Muscle of leg (tissue), 11 donors: ENCODE results near the gene BMPR1A. TPM values are rescaled to one million over a fixed set of nuclear protein-coding genes. Genes with fewer than 3 reads are reported as not detected.
A peak's percentile ranks its signal among the peaks of the same experiment; 100 is the strongest.
"Not testable (repeated sequence)": the region's sequence is repeated elsewhere in the genome, so short reads cannot be mapped to it uniquely, and the experiment has no call there.

Experiments used
- DNase-seq: peaks from one replicate; pipeline ENCODE4 v3.0.0; 2013
- H3K27ac ChIP-seq: one replicate; pipeline ENCODE4 v1.5.1; 2013; ENCODE audit warnings: mild to moderate bottlenecking, low read length, control low read depth
- H3K27me3 ChIP-seq: one replicate; pipeline ENCODE4 v1.6.1; 2013; ENCODE audit warnings: low read length; ENCODE audit not compliant: control insufficient read depth, insufficient read depth
- H3K36me3 ChIP-seq: one replicate; pipeline ENCODE4 v1.6.1; 2013; ENCODE audit warnings: low read length; ENCODE audit not compliant: control insufficient read depth, insufficient read depth
- H3K4me1 ChIP-seq: one replicate; pipeline ENCODE4 v1.6.1; 2013; ENCODE audit warnings: low read length; ENCODE audit not compliant: control insufficient read depth, insufficient read depth
- H3K4me3 ChIP-seq: one replicate; pipeline ENCODE4 v1.5.1; 2013; ENCODE audit warnings: low read length, control low read depth
- H3K9me3 ChIP-seq: replicated peaks from 2 replicates; pipeline ENCODE4 v1.6.1; 2013; ENCODE audit warnings: low read depth, low read length; ENCODE audit not compliant: control insufficient read depth
- WGBS: methylation state at CpG from one replicate; pipeline ENCODE4 v1.1.5; 2013; ENCODE audit warnings: missing lambda C conversion rate; ENCODE audit not compliant: insufficient coverage; 5-methylcytosine and 5-hydroxymethylcytosine counted together
- polyA plus RNA-seq, 8 donors: library from polyadenylated mRNA; unstranded; fragments of 120-200 nt; gene quantifications; one replicate each; pipeline versions ENCODE4 v1.2.1 to v1.2.3, GENCODE V29; 2013; ENCODE audit warnings: inconsistent platforms in 1 of 8, low replicate concordance in 1 of 8; ENCODE audit not compliant: insufficient read length in 8 of 8, insufficient read depth in 1 of 8
- total RNA-seq: library from RNA; stranded (reverse); fragments of 120-200 nt; gene quantifications from one replicate; pipeline ENCODE4 v1.2.4, GENCODE V29; 2013

BMPR1A gene
- total and polyA plus RNA-seq, 9 donors = 32.6 to 61.4 (median 46.6) TPM

- Histone ChIP-seq H3K4me3 (no peak overlapping the region), H3K27ac (no peak overlapping the region), H3K9me3 (no peaks in the 10 kb centered on the region), H3K4me1 (peaks cover 6% of the 10 kb centered on the region), H3K36me3 (peaks cover 7% of the 10 kb centered on the region), H3K27me3 (no peaks in the 10 kb centered on the region)
- no CpG with 5 or more reads among the region's 4 CpGs for WGBS
- DNase-seq = no peak
These were observed 92.9 kb downstream of the BMPR1A start for GRCh38 chr10:86849181-86849894.

- Histone ChIP-seq H3K27me3 (no peaks in the 10 kb centered on the region), H3K27ac (no peak overlapping the region), H3K4me1 (peaks cover 6% of the 10 kb centered on the region), H3K36me3 (peaks cover under 1% of the 10 kb centered on the region), H3K4me3 (no peak overlapping the region), H3K9me3 (no peaks in the 10 kb centered on the region)
- WGBS = 100% methylated on average over 1 of the region's 1 CpG
- no peak for DNase-seq
These were observed 94.1 kb downstream of the BMPR1A start for GRCh38 chr10:86850481-86850880.

GRCh38 chr10:86851328-86852207 is 95.1 kb downstream of the BMPR1A start:
- peaks cover 6% of the 10 kb centered on the region for H3K4me1 ChIP-seq
- no peaks in the 10 kb centered on the region for H3K9me3 ChIP-seq
- H3K27me3 ChIP-seq = no peaks in the 10 kb centered on the region
- no peak overlapping the region for H3K4me3 ChIP-seq
- no peaks in the 10 kb centered on the region for H3K36me3 ChIP-seq
- WGBS = 56% methylated on average over 9 of the region's 11 CpGs
- DNase-seq = peak; percentile 87
- peak overlapping the region; percentile 37 for H3K27ac ChIP-seq

GRCh38 chr10:86853582-86853981 is 97.2 kb downstream of the BMPR1A start:
- H3K9me3 ChIP-seq, H3K4me1 ChIP-seq, H3K4me3 ChIP-seq, H3K27me3 ChIP-seq, H3K27ac ChIP-seq, H3K36me3 ChIP-seq, DNase-seq: not testable (repeated sequence)
- 92% methylated on average over 6 of the region's 12 CpGs for WGBS

GRCh38 chr10:86855513-86855912 is 99.1 kb downstream of the BMPR1A start:
- H3K9me3 ChIP-seq = no peaks in the 10 kb centered on the region
- no CpG with 5 or more reads among the region's 1 CpG for WGBS
- peak; percentile 59 for DNase-seq

GRCh38 chr10:86856156-86856555 is 99.7 kb downstream of the BMPR1A start:
- Histone ChIP-seq H3K27ac (no peak overlapping the region), H3K4me1 (peaks cover 8% of the 10 kb centered on the region), H3K36me3 (no peaks in the 10 kb centered on the region), H3K9me3 (no peaks in the 10 kb centered on the region), H3K27me3 (no peaks in the 10 kb centered on the region), H3K4me3 (no peak overlapping the region)
- 70% methylated on average over 2 of the region's 7 CpGs for WGBS
- no peak for DNase-seq

More at GRCh38 chr10:86855513-86855912, 99.1 kb downstream of the BMPR1A start:
- Histone ChIP-seq H3K27me3 (no peaks in the 10 kb centered on the region), H3K4me3 (no peak overlapping the region), H3K27ac (no peak overlapping the region), H3K36me3 (no peaks in the 10 kb centered on the region), H3K4me1 (peaks cover 8% of the 10 kb centered on the region)

- Histone ChIP-seq H3K36me3 (no peaks in the 10 kb centered on the region), H3K27me3 (no peaks in the 10 kb centered on the region), H3K9me3 (no peaks in the 10 kb centered on the region), H3K4me1 (peaks cover 2% of the 10 kb centered on the region), H3K4me3 (no peak overlapping the region), H3K27ac (no peak overlapping the region)
- DNase-seq = peak; percentile 35
- no CpG with 5 or more reads among the region's 3 CpGs for WGBS
These were observed 100.8 kb downstream of the BMPR1A start for GRCh38 chr10:86857128-86857721.

GRCh38 chr10:86858011-86858410 is 101.6 kb downstream of the BMPR1A start:
- no peak overlapping the region for H3K27ac ChIP-seq
- H3K27me3 ChIP-seq = no peaks in the 10 kb centered on the region
- H3K4me1 ChIP-seq = peaks cover 2% of the 10 kb centered on the region
- no peak overlapping the region for H3K4me3 ChIP-seq
- DNase-seq = no peak
- H3K36me3 ChIP-seq = no peaks in the 10 kb centered on the region
- no peaks in the 10 kb centered on the region for H3K9me3 ChIP-seq
- no CpG with 5 or more reads among the region's 1 CpG for WGBS

- Histone ChIP-seq H3K36me3 (no peaks in the 10 kb centered on the region), H3K9me3 (no peaks in the 10 kb centered on the region), H3K27me3 (no peaks in the 10 kb centered on the region), H3K4me3 (no peak overlapping the region), H3K27ac (no peak overlapping the region), H3K4me1 (peaks cover 7% of the 10 kb centered on the region)
- no peak for DNase-seq
- no CpG with 5 or more reads among the region's 1 CpG for WGBS
These were observed 104.9 kb downstream of the BMPR1A start for GRCh38 chr10:86861351-86861750.

GRCh38 chr10:86862373-86862772 is 106.0 kb downstream of the BMPR1A start:
- Histone ChIP-seq H3K36me3 (no peaks in the 10 kb centered on the region), H3K4me1 (peaks cover 6% of the 10 kb centered on the region), H3K27ac (no peak overlapping the region), H3K27me3 (no peaks in the 10 kb centered on the region), H3K4me3 (no peak overlapping the region), H3K9me3 (no peaks in the 10 kb centered on the region)
- 74% methylated on average over 3 of the region's 3 CpGs for WGBS
- DNase-seq = no peak
